ENCODE data around the gene GRID2IP. TPM values are rescaled to one million over a fixed set of nuclear protein-coding genes. Genes with fewer than 3 reads are reported as not detected.

The GRID2IP gene
- total and polyA plus RNA-seq, 2 of the 8 experiments (the other 6 are each of a cell fraction or from before 2014, with no cell fraction given): 0.80 to 1.3 TPM

- H3K23me2 ChIP-seq (ENCODE audit: low read depth, low read length): no peaks in the 10 kb centered on the region
- CTCF ChIA-PET (ENCODE audit: partially characterized antibody): interaction anchor here (2.0 kb wide), 1 partner anchor 8 kb away, joined by 9 read pairs; no protein-coding TSS in a partner anchor
- no peaks in the 10 kb centered on the region for H3K79me2 ChIP-seq (ENCODE audit: control insufficient read depth in 1 of 2, insufficient read depth in 2 of 2, low read length in 2 of 2)
- H4K20me1 ChIP-seq (replicated peaks in 1 of 2; ENCODE audit: control insufficient read depth in 1 of 2, insufficient read depth in 2 of 2, low read length in 2 of 2): no peaks in the 10 kb centered on the region
- no peak overlapping the region for H3K9ac ChIP-seq (replicated peaks in 1 of 4; ENCODE audit: extremely low read depth in 1 of 4, low read depth in 3 of 4, low read length in 3 of 4)
- no peak overlapping the region for H2BK12ac ChIP-seq (ENCODE audit: low read depth, low read length)
- no peak overlapping the region for H3K4me2 ChIP-seq (ENCODE audit: insufficient read depth in 1 of 2, low read depth in 2 of 2, low read length in 2 of 2)
- no peak overlapping the region for H3K14ac ChIP-seq (ENCODE audit: insufficient read length)
- H3K4ac ChIP-seq (replicated peaks; ENCODE audit: insufficient read length, low read depth, low read length): no peak overlapping the region
- no peak overlapping the region for H2AFZ ChIP-seq (ENCODE audit: low read length)
- no peak overlapping the region for H2BK5ac ChIP-seq (ENCODE audit: low read depth, low read length)
- H3K23ac ChIP-seq (ENCODE audit: insufficient read length): no peak overlapping the region
- 0 out of 2 replicates have a peak overlapping the region, but pooled peaks have one; percentile 29 for H2BK15ac ChIP-seq (ENCODE audit: low read length)
- H2AK5ac ChIP-seq (ENCODE audit: low read depth, low read length): no peak overlapping the region
- no peak overlapping the region for H3K4me3 ChIP-seq (ENCODE audit: extremely low read depth in 1 of 4, insufficient read depth in 2 of 4, low read depth in 3 of 4, low read length in 4 of 4)
- H3K9me3 ChIP-seq (ENCODE audit: insufficient read depth in 2 of 2, low read depth in 1 of 2, low read length in 1 of 2): no peaks in the 10 kb centered on the region
- no peak overlapping the region for H2BK120ac ChIP-seq (replicated peaks; ENCODE audit: low read depth, low read length)
- no peak overlapping the region for H4K8ac ChIP-seq (ENCODE audit: extremely low read depth, insufficient read depth, low read length)
- DNase-seq (ENCODE audit: low read depth in 1 of 2, low spot score in 2 of 2) (no peak), FAIRE-seq (no peak)
- WGBS, 2 experiments (ENCODE audit: extremely low coverage in 1 of 2, insufficient coverage in 1 of 2, insufficient read length in 1 of 2, insufficient replicate concordance in 2 of 2, low coverage in 1 of 2, low lambda C conversion rate in 2 of 2, missing lambda C conversion rate in 1 of 2): 95% methylated on average over 12 of the region's 12 CpGs; no CpG with 5 or more reads in 1 of the 2 experiments
- H3K36me3 ChIP-seq (ENCODE audit: control insufficient read depth in 2 of 4, insufficient read depth in 4 of 4, low read length in 3 of 4): no peaks in the 10 kb centered on the region
- H3K27ac ChIP-seq (ENCODE audit: low read depth, low read length): no peak overlapping the region
- TF ChIP-seq KDM1A (IDR thresholded peaks at IDR 0.05; ENCODE audit: borderline replicate concordance, low read length) (no peak), JUN (IDR thresholded peaks at IDR 0.05; ENCODE audit: low read depth, low read length) (no peak), YY1 (IDR thresholded peaks at IDR 0.05; ENCODE audit: low read depth, low read length) (no peak), POU5F1 (IDR thresholded peaks at IDR 0.05; ENCODE audit: low read depth, low read length) (no peak), NRF1 (IDR thresholded peaks at IDR 0.05; ENCODE audit: low read depth, low read length) (no peak)
- H4K91ac ChIP-seq (replicated peaks; ENCODE audit: insufficient read length, low read length): no peak overlapping the region
- H3K18ac ChIP-seq (ENCODE audit: extremely low read depth, low read length): no peak overlapping the region
- POLR2A ChIA-PET (ENCODE audit: partially characterized antibody): no interaction called here
- H3K79me1 ChIP-seq (ENCODE audit: low read depth, low read length): no peaks in the 10 kb centered on the region
- no peak overlapping the region for H4K5ac ChIP-seq (ENCODE audit: insufficient read length, low read depth, low read length)
- peaks cover 0 to 3% (median 1%) of the 10 kb centered on the region in 4 experiments; a peak in 3 of 7 replicates for H3K4me1 ChIP-seq (replicated peaks in 1 of 4; ENCODE audit: control insufficient read depth in 3 of 4, insufficient read depth in 4 of 4, low read length in 3 of 4)
- H2BK20ac ChIP-seq (ENCODE audit: low read length): no peak overlapping the region
- no peaks in the 10 kb centered on the region; a peak in 1 of 7 replicates for H3K27me3 ChIP-seq (replicated peaks in 1 of 4; ENCODE audit: control insufficient read depth in 3 of 4, extremely low read depth in 1 of 4, insufficient read depth in 3 of 4, low read length in 3 of 4)
- H3K56ac ChIP-seq (replicated peaks; ENCODE audit: insufficient read length, low read depth, low read length): no peak overlapping the region
Measured at GRCh38 chr7:6563936-6564770, 12.9 kb upstream of the GRID2IP start.
